Measurements from ENCODE around the gene NOL7.

DNA sequence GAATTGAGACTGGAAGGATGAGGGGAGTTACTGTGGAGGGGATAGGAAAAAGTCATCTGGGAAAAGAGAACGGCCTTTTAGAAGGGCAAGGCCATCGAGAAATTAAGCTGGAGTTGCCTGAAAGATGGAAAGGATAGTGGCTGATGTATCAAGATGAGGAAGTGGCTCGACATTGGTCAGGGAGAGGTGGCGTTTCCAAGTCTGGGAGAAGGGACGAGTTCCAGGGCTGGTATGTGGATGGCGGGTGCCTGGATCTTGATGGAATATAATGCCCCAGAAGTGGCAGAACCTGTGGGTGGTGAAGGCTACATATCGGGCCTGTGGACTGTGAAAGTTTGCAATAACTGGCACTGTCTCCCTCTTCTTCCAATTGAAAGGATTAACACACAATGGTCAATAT, 42.9 kb upstream of the NOL7 start:
- TF ChIP-seq, protein P1, sequence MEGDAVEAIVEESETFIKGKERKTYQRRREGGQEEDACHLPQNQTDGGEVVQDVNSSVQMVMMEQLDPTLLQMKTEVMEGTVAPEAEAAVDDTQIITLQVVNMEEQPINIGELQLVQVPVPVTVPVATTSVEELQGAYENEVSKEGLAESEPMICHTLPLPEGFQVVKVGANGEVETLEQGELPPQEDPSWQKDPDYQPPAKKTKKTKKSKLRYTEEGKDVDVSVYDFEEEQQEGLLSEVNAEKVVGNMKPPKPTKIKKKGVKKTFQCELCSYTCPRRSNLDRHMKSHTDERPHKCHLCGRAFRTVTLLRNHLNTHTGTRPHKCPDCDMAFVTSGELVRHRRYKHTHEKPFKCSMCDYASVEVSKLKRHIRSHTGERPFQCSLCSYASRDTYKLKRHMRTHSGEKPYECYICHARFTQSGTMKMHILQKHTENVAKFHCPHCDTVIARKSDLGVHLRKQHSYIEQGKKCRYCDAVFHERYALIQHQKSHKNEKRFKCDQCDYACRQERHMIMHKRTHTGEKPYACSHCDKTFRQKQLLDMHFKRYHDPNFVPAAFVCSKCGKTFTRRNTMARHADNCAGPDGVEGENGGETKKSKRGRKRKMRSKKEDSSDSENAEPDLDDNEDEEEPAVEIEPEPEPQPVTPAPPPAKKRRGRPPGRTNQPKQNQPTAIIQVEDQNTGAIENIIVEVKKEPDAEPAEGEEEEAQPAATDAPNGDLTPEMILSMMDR (IDR thresholded peaks at IDR 0.05; ENCODE audit: low read length), result no peak
- TF ChIP-seq EZH2 (IDR thresholded peaks at IDR 0.05; ENCODE audit: borderline replicate concordance, low read length), result no peak
